ENCODE results near the gene UBE2F.

Gene UBE2F

DNA sequence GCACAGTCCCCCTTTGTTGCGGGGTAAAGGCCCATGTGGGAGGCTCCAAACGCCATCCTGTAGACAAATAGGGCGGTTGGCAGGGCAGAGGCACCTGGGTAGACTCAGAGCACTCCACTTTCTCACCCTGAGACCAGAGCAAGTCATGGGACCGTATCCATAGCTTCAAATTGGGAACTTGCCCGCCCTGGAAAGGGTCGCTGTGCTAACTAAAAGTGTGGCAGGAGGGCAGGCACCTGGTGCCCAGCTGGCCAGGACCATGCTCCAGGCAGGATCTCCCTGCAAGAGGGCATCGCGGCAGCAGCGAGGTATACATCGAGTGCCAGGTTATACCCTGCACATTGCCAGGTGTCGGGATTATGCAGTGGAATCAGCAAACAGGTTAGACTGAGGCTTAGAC is 73.2 kb downstream of the UBE2F start:
- TF ChIP-seq, protein P1, sequence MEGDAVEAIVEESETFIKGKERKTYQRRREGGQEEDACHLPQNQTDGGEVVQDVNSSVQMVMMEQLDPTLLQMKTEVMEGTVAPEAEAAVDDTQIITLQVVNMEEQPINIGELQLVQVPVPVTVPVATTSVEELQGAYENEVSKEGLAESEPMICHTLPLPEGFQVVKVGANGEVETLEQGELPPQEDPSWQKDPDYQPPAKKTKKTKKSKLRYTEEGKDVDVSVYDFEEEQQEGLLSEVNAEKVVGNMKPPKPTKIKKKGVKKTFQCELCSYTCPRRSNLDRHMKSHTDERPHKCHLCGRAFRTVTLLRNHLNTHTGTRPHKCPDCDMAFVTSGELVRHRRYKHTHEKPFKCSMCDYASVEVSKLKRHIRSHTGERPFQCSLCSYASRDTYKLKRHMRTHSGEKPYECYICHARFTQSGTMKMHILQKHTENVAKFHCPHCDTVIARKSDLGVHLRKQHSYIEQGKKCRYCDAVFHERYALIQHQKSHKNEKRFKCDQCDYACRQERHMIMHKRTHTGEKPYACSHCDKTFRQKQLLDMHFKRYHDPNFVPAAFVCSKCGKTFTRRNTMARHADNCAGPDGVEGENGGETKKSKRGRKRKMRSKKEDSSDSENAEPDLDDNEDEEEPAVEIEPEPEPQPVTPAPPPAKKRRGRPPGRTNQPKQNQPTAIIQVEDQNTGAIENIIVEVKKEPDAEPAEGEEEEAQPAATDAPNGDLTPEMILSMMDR (IDR thresholded peaks at IDR 0.05; ENCODE audit: low read depth, low read length, missing control alignments): no peak
- no peak for DNase-seq (ENCODE audit: extremely low read depth, low read depth)
- no peak overlapping the region for H3K4me3 ChIP-seq (replicated peaks; ENCODE audit: low read depth, low read length)

DNA sequence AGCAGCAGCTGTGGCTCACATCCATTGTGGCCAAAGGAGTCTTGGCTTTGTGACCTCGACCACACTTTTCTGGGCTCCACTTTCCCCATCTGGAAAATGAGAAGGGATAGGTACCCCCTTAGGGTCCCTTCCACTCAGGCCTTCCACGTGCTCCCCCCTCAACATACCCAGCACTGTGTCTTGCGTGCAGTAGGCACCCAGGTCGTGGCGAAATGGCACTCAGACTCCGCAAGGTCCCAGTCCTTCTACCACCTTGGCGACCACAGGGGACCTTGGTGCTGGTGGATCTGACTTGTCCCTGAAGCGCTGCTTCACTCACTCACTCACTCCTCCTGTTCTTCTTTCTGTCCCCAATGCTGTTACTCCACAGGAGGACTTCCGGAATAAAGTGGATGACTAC is 74.1 kb downstream of the UBE2F start:
- no peak overlapping the region for H3K4me3 ChIP-seq (replicated peaks; ENCODE audit: low read depth, low read length)
- DNase-seq (ENCODE audit: extremely low read depth, low read depth): no peak
- TF ChIP-seq, protein P1 (IDR thresholded peaks at IDR 0.05; ENCODE audit: low read depth, low read length, missing control alignments): no peak

DNA sequence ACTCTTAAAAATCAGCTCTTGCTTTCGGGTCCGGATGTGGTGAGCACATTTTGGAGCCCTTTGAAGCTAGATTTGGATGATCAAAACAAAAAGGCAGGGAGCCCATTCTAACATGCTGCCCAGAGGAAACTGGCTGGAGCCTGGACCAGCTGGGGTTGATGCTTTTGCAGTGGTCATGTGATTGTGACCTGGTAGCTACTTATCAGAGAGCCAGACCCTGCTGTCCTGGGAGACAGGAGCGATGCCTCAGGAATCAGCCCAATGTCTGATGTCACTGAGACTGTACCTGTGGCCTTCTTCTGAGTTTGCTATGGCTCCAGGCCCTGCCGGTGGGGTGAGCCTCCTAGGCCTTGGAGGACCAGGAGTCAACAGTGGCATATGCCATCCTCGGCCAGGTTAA is 75.3 kb downstream of the UBE2F start:
- H3K4me3 ChIP-seq (replicated peaks; ENCODE audit: low read depth, low read length): no peak overlapping the region
- DNase-seq (ENCODE audit: extremely low read depth, low read depth): no peak
- TF ChIP-seq, protein P1 (IDR thresholded peaks at IDR 0.05; ENCODE audit: low read depth, low read length, missing control alignments): no peak

DNA sequence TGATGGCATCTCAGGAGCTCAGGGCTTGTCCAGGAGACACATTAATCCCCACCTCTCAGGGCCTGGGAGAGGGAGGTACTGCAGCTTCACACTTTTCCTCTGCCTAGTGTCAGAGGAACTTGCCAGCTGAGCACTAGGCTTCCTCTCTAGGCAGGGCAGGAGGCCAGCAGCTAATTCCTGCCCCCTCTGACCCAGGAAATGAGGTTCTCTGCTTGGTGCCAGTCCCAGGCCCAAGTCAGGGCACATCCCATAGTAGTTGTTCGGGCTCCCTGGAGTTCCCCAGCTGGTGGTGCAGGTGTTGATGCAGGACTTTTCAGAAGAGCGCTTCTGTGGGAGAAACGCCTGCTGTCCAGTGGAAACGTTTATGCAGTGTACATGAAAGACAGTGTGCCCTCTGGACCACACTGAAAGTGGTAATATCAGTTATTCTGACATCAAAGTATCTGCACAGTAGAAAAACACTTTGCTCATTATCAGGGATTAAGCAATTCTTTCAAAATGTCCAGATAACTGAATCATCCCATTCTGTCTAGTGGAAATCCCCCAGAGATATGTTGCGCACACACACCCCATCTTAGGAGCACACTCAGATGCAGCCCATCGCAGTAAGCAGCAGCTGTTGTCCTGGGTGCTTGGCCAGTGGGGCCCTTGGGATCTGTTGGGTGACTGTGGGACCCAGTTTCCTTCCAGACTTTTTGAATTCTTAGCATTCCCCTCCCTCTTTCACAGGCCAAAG is 76.2 kb downstream of the UBE2F start:
- no peak overlapping the region for H3K4me3 ChIP-seq (replicated peaks; ENCODE audit: low read depth, low read length)
- no peak for DNase-seq (ENCODE audit: extremely low read depth, low read depth)
- TF ChIP-seq, protein P1 (IDR thresholded peaks at IDR 0.05; ENCODE audit: low read depth, low read length, missing control alignments): no peak

DNA sequence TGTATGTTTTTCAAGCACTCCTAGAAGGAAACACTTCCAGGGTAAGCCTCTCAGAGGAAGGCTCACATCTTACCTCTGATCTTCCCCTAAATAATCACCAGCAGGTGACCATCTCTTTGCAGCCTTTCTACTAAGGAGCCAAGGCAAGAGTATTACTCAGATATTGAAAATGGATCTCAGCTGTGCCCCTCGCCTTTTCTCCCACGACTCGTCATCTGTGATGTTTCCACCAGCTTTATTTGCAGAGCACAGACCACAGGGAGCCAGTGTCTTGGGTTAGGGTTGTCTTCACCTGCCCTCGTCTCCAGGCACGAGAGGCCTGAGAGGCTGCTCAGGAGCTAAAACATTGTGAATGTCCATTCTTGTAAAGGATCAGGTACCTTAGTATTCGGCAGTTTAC is 77.0 kb downstream of the UBE2F start:
- TF ChIP-seq, protein P1 (IDR thresholded peaks at IDR 0.05; ENCODE audit: low read depth, low read length, missing control alignments): no peak
- no peak overlapping the region for H3K4me3 ChIP-seq (replicated peaks; ENCODE audit: low read depth, low read length)
- no peak for DNase-seq (ENCODE audit: extremely low read depth, low read depth)

DNA sequence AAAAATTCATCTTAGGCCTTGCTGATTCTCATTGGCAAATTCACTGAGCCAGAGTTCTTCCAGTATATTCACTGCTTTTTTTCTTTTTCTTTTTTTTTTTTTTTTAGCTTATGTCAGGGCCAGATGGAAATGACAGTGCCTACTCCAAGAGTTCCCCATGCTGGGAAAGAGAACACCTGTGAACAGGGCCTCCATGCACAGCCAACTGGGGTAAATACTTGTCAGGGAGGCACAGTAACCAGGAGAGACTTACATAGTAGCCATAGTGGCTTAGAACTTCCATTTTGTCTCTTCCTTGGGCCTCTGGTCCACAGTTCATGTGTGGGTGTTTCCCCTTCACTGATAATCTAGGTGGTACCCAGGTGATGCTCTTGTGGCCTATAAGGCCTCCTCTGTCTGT is 78.8 kb downstream of the UBE2F start:
- no peak overlapping the region for H3K4me3 ChIP-seq (replicated peaks; ENCODE audit: low read depth, low read length)

More for the DNA sequence above, 78.8 kb downstream of the UBE2F start:
- TF ChIP-seq, protein P1 (IDR thresholded peaks at IDR 0.05; ENCODE audit: low read depth, low read length, missing control alignments): no peak
- no peak for DNase-seq (ENCODE audit: extremely low read depth, low read depth)
